Panc1 (cell line): ENCODE data around the gene ERN2. TPM values are rescaled to one million over a fixed set of nuclear protein-coding genes. Genes with fewer than 3 reads are reported as not detected.

Experiments used
- ATAC-seq: fragments of 200-7000 bp; cut with Tn5 transposase; 2 replicates; pipeline ENCODE4 v1.9.1; 2020; ENCODE audit warnings: mild to moderate bottlenecking, moderate library complexity
- BruUV-seq: library from RNA; stranded (reverse); fragments of 400-500 nt; replicated peaks from 2 replicates; lab custom pipeline; 2021; lab: Mats Ljungman, UMichigan
- CTCF ChIA-PET: fragments of 300-600 bp; sonication (Branson Sonifier 250); formaldehyde crosslinking; loops from one replicate; lab custom pipeline; 2022; ENCODE audit warnings: antibody characterized with exemption; lab: Charles Lee
- POLR2A ChIA-PET: fragments of 300-600 bp; sonication (Branson Sonifier 250); formaldehyde crosslinking; loops from one replicate; lab custom pipeline; 2022; ENCODE audit warnings: antibody characterized with exemption; lab: Charles Lee
- DNase-seq: peaks from one replicate; pipeline ENCODE4 v3.0.0-alpha.2; 2010; ENCODE audit warnings: low read depth, low spot score
- H3K27ac ChIP-seq: 2 replicates; pipeline ENCODE4 v1.5.1; 2011; ENCODE audit warnings: mild to moderate bottlenecking, low read length, inconsistent platforms
- H3K27me3 ChIP-seq: fragments of 200-500 bp; sonication (Bioruptor generic); 2 replicates; pipeline ENCODE4 v1.6.0; 2014; ENCODE audit warnings: low read length, inconsistent platforms; ENCODE audit not compliant: control insufficient read depth, insufficient read depth
- H3K36me3 ChIP-seq: fragments of 200-500 bp; sonication (Bioruptor generic); 2 replicates; pipeline ENCODE4 v1.5.1; 2014; ENCODE audit warnings: inconsistent platforms, mild to moderate bottlenecking, low read length, moderate library complexity; ENCODE audit not compliant: control insufficient read depth, insufficient read depth
- H3K4me1 ChIP-seq: 2 replicates; pipeline ENCODE4 v1.5.1; 2011; ENCODE audit warnings: inconsistent platforms, mild to moderate bottlenecking, low read length, moderate library complexity; ENCODE audit not compliant: control insufficient read depth, insufficient read depth
- H3K4me3 ChIP-seq, 2 experiments: 2 replicates each; pipeline ENCODE4 v1.5.1; 2011 to 2012; ENCODE audit warnings: low read depth in 2 of 2, low read length in 2 of 2, mild to moderate bottlenecking in 2 of 2, inconsistent platforms in 1 of 2, moderate library complexity in 1 of 2
- H3K9me3 ChIP-seq: fragments of 200-500 bp; sonication (Bioruptor generic); 2 replicates; pipeline ENCODE4 v1.5.1; 2014; ENCODE audit warnings: low read depth, mild to moderate bottlenecking, inconsistent platforms, low read length, moderate library complexity; ENCODE audit not compliant: control insufficient read depth, insufficient read depth
- POLR2AphosphoS5 ChIP-seq: IDR thresholded peaks from 2 replicates; pipeline ENCODE4 v1.6.1; 2012; ENCODE audit warnings: mild to moderate bottlenecking, low read depth, low read length, moderate library complexity
- SIN3A ChIP-seq: IDR thresholded peaks from 2 replicates; pipeline ENCODE4 v1.6.1; 2012; ENCODE audit warnings: low read depth, mild to moderate bottlenecking, low read length, moderate library complexity, borderline replicate concordance; ENCODE audit not compliant: insufficient read depth
- TCF7L2 ChIP-seq: IDR thresholded peaks from 2 replicates; pipeline ENCODE4 v1.6.1; 2011; ENCODE audit warnings: mild to moderate bottlenecking, low read depth, low read length, inconsistent platforms
- in situ Hi-C: cut with HindIII; loops from 2 replicates; pipeline ENCODE4 v1.10.0; 2016; ENCODE audit warnings: low sequenced_read_pairs, low pct_unique_long_range_greater_than_20kb
- intact Hi-C: fragments of 100-400 bp; cut with micrococcal nuclease; formaldehyde crosslinking; loops from one replicate; pipeline ENCODE4 v1.10.0; 2022; ENCODE audit not compliant: unreplicated experiment
- total RNA-seq: library from RNA; stranded (reverse); gene quantifications from one replicate; pipeline ENCODE4 v1.2.1, GENCODE V29; 2021; ENCODE audit not compliant: unreplicated experiment
- TF ChIP-seq, protein P1 (sequence below): fragments of 450-650 bp; IDR thresholded peaks from 2 replicates; pipeline ENCODE4 v1.5.1; 2017; ENCODE audit warnings: mild to moderate bottlenecking
- TF ChIP-seq, protein P2 (sequence below), 2 experiments: IDR thresholded peaks; 2 replicates each; pipeline ENCODE4 v1.6.1; 2011 to 2012; ENCODE audit warnings: low read depth in 2 of 2, control low read depth in 1 of 2, low read length in 1 of 2, mild to moderate bottlenecking in 1 of 2, moderate library complexity in 1 of 2; ENCODE audit not compliant: insufficient read depth in 1 of 2

Gene ERN2
- total RNA-seq, 1 experiment from 2014 or later = not detected

DNA sequence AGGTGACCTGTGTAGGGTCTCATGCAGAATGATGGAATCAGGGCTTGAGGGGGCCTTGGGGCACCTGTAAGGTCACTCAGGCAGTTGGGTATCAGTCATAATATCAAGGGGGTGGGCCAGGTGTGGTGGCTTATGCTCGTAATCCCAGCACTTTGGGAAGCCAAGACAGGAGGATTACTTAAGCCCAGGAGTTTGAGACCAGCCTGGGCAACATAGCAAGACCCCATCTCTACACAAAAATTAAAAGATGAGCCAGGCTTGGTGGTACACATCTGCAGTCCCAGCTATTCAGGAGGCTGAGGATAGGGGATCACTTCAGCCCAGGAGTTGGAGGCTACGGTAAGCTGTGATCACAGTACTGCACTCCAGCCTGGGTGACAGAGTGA lies 7.5 kb downstream of the ERN2 start:
- no TSS peak for BruUV-seq

DNA sequence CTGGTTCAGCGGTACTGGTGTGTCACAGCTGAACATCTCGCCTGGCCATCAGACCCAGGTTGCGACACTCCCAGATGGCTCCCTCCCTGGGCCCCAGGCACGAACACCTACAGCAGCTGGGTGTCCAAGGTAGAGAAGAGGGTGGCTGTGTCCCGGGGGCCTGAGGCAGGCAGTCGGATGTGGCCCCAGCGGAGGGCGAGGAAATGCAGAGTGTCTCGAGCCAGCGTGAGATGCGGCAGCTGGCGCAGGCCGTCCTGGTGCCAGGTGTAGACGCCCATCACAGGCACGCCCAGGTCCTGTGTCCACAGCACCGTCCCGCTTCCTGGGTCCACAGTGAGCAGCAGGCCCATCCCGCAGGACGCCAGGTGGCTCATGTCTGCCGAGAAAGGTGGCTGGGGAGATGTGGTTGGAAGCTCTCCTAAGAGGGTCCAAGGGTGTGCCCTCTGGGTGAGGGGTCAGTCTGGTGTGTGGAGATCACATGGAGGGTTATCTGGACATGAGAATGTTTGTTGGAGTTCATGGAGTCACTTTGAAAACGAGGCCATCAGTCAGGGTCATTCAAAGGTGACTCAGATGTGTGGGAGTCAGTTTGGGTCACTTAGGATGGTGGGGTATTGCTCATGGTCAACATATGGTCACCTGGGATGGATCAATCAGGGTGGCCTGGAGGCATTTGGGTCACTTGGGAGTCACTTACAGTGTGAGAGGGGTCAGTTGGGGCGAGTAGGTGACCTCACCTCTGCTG lies 8.1 kb downstream of the ERN2 start:
- no TSS peak for BruUV-seq
- intact Hi-C loops = no loop called here
- ChIA-PET CTCF (no interaction called here), POLR2A (no interaction called here)
- in situ Hi-C loops = no loop called here
- no peaks in the 10 kb centered on the region for H3K4me1 ChIP-seq
- no peaks in the 10 kb centered on the region for H3K27me3 ChIP-seq
- no peak for TF ChIP-seq SIN3A
- no peak for TF ChIP-seq POLR2AphosphoS5
- TF ChIP-seq TCF7L2 = no peak
- TF ChIP-seq, protein P1, sequence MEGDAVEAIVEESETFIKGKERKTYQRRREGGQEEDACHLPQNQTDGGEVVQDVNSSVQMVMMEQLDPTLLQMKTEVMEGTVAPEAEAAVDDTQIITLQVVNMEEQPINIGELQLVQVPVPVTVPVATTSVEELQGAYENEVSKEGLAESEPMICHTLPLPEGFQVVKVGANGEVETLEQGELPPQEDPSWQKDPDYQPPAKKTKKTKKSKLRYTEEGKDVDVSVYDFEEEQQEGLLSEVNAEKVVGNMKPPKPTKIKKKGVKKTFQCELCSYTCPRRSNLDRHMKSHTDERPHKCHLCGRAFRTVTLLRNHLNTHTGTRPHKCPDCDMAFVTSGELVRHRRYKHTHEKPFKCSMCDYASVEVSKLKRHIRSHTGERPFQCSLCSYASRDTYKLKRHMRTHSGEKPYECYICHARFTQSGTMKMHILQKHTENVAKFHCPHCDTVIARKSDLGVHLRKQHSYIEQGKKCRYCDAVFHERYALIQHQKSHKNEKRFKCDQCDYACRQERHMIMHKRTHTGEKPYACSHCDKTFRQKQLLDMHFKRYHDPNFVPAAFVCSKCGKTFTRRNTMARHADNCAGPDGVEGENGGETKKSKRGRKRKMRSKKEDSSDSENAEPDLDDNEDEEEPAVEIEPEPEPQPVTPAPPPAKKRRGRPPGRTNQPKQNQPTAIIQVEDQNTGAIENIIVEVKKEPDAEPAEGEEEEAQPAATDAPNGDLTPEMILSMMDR = no peak
- TF ChIP-seq, protein P2, sequence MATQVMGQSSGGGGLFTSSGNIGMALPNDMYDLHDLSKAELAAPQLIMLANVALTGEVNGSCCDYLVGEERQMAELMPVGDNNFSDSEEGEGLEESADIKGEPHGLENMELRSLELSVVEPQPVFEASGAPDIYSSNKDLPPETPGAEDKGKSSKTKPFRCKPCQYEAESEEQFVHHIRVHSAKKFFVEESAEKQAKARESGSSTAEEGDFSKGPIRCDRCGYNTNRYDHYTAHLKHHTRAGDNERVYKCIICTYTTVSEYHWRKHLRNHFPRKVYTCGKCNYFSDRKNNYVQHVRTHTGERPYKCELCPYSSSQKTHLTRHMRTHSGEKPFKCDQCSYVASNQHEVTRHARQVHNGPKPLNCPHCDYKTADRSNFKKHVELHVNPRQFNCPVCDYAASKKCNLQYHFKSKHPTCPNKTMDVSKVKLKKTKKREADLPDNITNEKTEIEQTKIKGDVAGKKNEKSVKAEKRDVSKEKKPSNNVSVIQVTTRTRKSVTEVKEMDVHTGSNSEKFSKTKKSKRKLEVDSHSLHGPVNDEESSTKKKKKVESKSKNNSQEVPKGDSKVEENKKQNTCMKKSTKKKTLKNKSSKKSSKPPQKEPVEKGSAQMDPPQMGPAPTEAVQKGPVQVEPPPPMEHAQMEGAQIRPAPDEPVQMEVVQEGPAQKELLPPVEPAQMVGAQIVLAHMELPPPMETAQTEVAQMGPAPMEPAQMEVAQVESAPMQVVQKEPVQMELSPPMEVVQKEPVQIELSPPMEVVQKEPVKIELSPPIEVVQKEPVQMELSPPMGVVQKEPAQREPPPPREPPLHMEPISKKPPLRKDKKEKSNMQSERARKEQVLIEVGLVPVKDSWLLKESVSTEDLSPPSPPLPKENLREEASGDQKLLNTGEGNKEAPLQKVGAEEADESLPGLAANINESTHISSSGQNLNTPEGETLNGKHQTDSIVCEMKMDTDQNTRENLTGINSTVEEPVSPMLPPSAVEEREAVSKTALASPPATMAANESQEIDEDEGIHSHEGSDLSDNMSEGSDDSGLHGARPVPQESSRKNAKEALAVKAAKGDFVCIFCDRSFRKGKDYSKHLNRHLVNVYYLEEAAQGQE (IDR thresholded peaks at IDR 0.05; ENCODE audit: insufficient read depth in 1 of 2, low read depth in 2 of 2, low read length in 1 of 2) = no peak
- ATAC-seq (no peak), DNase-seq (no peak)
- H3K27ac ChIP-seq = no peak overlapping the region
- no peaks in the 10 kb centered on the region for H3K36me3 ChIP-seq
- peaks cover 4% of the 10 kb centered on the region; the same call in 1 of the 2 replicates for H3K9me3 ChIP-seq
- no peak overlapping the region for H3K4me3 ChIP-seq

More for the DNA sequence above, 7.5 kb downstream of the ERN2 start:
- intact Hi-C loops (no loop called here), in situ Hi-C loops (no loop called here)
- Histone ChIP-seq H3K4me1 (no peaks in the 10 kb centered on the region), H3K9me3 (peaks cover 4% of the 10 kb centered on the region; the same call in 1 of the 2 replicates), H3K36me3 (no peaks in the 10 kb centered on the region), H3K27me3 (no peaks in the 10 kb centered on the region), H3K4me3 (no peak overlapping the region), H3K27ac (no peak overlapping the region)
- TF ChIP-seq TCF7L2 = no peak
- TF ChIP-seq, protein P1 = no peak
- TF ChIP-seq, protein P2 (IDR thresholded peaks at IDR 0.05; ENCODE audit: insufficient read depth in 1 of 2, low read depth in 2 of 2, low read length in 1 of 2) = no peak
- TF ChIP-seq SIN3A = no peak
- TF ChIP-seq POLR2AphosphoS5 = no peak
- no peak for ATAC-seq
- ChIA-PET CTCF (no interaction called here), POLR2A (no interaction called here)
- DNase-seq = no peak
